ENCODE data around the gene KXD1. TPM values are rescaled to one million over a fixed set of nuclear protein-coding genes. Genes with fewer than 3 reads are reported as not detected.
"Not testable (repeated sequence)": the region's sequence is repeated elsewhere in the genome, so short reads cannot be mapped to it uniquely, and the experiment has no call there.

KXD1 gene
- total RNA-seq, 6 donors from 2014 or later, result 69.6 to 333 (median 103) TPM

DNA sequence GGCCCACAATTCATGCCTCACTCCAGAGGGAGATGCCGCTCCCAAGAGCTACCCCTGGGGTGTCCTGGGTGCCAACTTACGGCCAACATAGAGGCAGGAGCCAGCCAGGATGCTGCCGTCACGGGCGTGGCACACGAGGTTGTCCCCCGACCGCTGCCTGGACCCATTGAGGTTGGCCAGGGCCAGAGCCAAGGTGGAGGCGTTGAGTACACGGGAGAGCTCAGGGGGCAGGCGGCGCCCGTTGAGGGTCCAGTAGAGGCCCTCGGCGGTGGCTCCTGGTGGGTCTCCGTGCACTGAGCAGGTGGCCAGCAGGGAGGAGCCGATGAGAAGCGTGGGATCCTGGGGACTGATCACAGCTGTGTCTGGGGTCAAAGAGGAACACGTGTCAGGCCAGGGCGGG, 41.8 kb downstream of the KXD1 start:
- 82 to 84% methylated on average over 11 to 20 of the region's 20 CpGs for WGBS, 2 donors
- H3K27ac ChIP-seq, result no peak overlapping the region
- peak in 1 of 2 donors; percentile 74 for DNase-seq
- H3K36me3 ChIP-seq, result no peaks in the 10 kb centered on the region
- TF ChIP-seq POLR2A (IDR thresholded peaks at IDR 0.05) (no peak), EP300 (IDR thresholded peaks at IDR 0.05) (no peak), POLR2AphosphoS5 (IDR thresholded peaks at IDR 0.05) (no peak)
- TF ChIP-seq, protein P1, sequence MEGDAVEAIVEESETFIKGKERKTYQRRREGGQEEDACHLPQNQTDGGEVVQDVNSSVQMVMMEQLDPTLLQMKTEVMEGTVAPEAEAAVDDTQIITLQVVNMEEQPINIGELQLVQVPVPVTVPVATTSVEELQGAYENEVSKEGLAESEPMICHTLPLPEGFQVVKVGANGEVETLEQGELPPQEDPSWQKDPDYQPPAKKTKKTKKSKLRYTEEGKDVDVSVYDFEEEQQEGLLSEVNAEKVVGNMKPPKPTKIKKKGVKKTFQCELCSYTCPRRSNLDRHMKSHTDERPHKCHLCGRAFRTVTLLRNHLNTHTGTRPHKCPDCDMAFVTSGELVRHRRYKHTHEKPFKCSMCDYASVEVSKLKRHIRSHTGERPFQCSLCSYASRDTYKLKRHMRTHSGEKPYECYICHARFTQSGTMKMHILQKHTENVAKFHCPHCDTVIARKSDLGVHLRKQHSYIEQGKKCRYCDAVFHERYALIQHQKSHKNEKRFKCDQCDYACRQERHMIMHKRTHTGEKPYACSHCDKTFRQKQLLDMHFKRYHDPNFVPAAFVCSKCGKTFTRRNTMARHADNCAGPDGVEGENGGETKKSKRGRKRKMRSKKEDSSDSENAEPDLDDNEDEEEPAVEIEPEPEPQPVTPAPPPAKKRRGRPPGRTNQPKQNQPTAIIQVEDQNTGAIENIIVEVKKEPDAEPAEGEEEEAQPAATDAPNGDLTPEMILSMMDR (IDR thresholded peaks at IDR 0.05), result no peak
- H3K4me3 ChIP-seq, result no peak overlapping the region
- no peaks in the 10 kb centered on the region for H3K9me3 ChIP-seq
- peaks cover 0 to 13% (median 10%) of the 10 kb centered on the region in 4 donors for H3K27me3 ChIP-seq
- H3K4me1 ChIP-seq, result peaks cover 8 to 27% (median 16%) of the 10 kb centered on the region in 4 donors
- ATAC-seq (ENCODE audit: low FRiP score in 2 of 2), result peak in 1 of 2 donors; percentile 12

DNA sequence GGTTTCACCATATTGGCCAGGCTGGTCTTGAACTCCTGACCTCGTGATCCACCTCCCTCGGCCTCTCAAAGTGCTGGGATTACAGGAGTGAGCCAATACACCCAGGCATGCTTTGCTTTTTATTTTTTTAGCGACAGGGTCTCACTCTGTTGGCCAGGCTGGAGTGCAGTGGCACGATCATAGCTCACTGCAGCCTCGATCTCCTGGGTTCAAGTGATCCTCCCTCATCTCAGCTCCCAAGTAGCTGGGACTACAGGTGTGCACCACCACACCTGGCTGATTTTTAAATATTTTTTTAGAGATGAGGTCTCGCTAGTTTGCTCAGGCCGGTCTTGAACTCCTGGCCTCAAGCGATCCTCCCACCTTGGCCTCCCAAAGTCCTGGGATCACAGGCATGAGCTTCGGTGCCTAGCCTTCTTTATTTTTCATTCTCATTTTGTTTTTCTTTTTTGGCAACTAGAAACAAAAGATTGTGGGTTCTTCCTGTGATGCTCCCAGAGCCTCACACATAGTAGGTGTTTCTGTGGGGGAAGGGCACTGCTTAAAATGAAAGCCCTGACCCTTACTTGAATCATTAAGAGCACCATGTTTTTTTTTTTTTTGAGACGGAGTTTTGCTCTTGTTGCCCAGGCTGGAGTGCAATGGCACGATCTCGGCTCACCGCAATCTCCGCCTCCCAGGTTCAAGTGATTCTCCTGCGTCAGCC, 43.2 kb downstream of the KXD1 start:
- not testable (repeated sequence) for ATAC-seq (ENCODE audit: low FRiP score in 2 of 2); DNase-seq; H3K4me3 ChIP-seq; H3K36me3 ChIP-seq; H3K9me3 ChIP-seq; H3K27ac ChIP-seq
- WGBS, 2 donors, result 88 to 92% methylated on average over 15 of the region's 15 CpGs
- peaks cover 0 to 25% (median 17%) of the 10 kb centered on the region in 4 donors for H3K27me3 ChIP-seq
- H3K4me1 ChIP-seq, result peaks cover 0 to 27% (median 9%) of the 10 kb centered on the region in 4 donors

DNA sequence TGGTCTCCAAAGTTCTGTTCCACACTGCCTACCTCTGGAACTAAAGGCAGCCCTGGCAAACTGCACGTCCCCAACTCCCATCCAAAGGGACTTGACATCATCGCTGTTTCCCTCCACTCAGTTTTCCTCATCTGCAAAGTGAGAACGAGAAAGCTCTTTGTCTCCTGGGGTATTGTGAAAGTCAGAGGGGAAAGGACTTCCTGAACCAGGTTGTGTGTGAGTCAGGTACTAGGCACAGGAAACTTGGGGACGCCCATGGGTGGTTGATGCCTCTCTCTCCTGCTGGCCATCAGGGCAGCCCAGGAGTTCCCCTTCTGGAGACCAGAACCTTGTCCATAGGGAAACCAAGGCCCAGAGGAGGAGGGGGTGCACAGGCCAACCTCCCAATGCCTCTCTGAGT, 44.2 kb downstream of the KXD1 start:
- TF ChIP-seq POLR2AphosphoS5 (IDR thresholded peaks at IDR 0.05) (no peak), POLR2A (IDR thresholded peaks at IDR 0.05) (no peak), EP300 (IDR thresholded peaks at IDR 0.05) (no peak)
- TF ChIP-seq, protein P1 (IDR thresholded peaks at IDR 0.05), result no peak

DNA sequence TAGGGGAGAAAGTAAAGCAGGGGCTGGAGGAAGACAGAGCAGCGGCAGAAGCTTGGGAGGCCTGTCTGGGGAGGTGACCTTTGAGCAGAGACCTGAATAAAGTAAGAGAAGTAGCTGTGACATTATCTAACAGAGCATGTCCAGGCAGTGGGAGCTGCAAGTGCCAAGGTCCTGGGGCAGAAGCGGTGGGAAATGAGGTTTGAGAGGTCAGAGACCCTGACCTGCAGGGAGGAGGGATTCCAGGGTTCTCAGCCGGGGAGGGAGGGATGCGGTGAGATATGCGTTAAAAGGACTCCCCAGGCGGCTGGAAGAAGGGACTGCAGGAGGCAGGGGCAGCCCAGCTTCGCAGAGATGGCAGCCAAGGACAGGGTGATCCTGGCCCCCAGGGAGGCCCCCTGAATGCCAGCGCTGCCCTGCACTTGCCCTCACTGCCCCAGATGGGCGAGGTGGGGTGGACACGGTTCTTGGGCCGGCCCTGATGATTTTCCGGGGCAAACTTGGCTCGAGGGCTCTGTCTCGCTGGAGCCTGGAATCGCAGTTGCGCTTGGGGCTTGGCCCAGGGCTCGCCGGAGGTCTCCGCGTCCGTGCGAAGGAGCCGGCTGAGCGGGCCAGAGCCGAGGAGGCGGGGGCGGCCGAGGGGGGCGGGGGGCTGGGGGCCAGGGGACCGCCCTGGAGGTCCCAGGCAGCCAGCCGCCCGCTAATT, 45.7 kb downstream of the KXD1 start:
- ATAC-seq (ENCODE audit: low FRiP score in 2 of 2), result peak in 1 of 2 donors; percentile 4
- peaks cover 18 to 38% (median 25%) of the 10 kb centered on the region in 4 donors for H3K4me1 ChIP-seq
- peak in 1 of 2 donors; percentile 73 for DNase-seq
- H3K27me3 ChIP-seq, result peaks cover 0 to 46% (median 32%) of the 10 kb centered on the region in 4 donors
- no peak for TF ChIP-seq POLR2A (IDR thresholded peaks at IDR 0.05)
- TF ChIP-seq, protein P1 (IDR thresholded peaks at IDR 0.05), result peak in 4 of 6 experiments; percentile 12 to 40 (median 16)
- TF ChIP-seq EP300 (IDR thresholded peaks at IDR 0.05), result no peak
- no peaks in the 10 kb centered on the region for H3K9me3 ChIP-seq
- H3K36me3 ChIP-seq, result no peaks in the 10 kb centered on the region
- no peak overlapping the region for H3K27ac ChIP-seq
- H3K4me3 ChIP-seq, result peak overlapping the region in 1 of 4 donors; percentile 4
- 24 to 37% methylated on average over 6 to 14 of the region's 32 CpGs for WGBS, 2 donors

More for the DNA sequence above, 44.2 kb downstream of the KXD1 start:
- Histone ChIP-seq H3K36me3 (no peaks in the 10 kb centered on the region), H3K9me3 (no peaks in the 10 kb centered on the region), H3K27me3 (peaks cover 0 to 31% (median 22%) of the 10 kb centered on the region in 4 donors), H3K4me3 (no peak overlapping the region), H3K4me1 (peaks cover 5 to 29% (median 14%) of the 10 kb centered on the region in 4 donors), H3K27ac (no peak overlapping the region)
- DNase-seq (no peak), ATAC-seq (ENCODE audit: low FRiP score in 2 of 2) (no peak)
- WGBS, 2 donors, result 70 to 75% methylated on average over 4 of the region's 4 CpGs
